HG02884 (cell line): ENCODE data around the gene FNDC10.
"Not testable (repeated sequence)": the region's sequence is repeated elsewhere in the genome, so short reads cannot be mapped to it uniquely, and the experiment has no call there.

Experiments
- ATAC-seq: cut with Tn5 transposase; IDR thresholded peaks from one replicate; pipeline ENCODE4 v1.9.1; 2021; ENCODE audit warnings: mild to moderate bottlenecking, moderate library complexity; ENCODE audit not compliant: unreplicated experiment

The FNDC10 gene

DNA sequence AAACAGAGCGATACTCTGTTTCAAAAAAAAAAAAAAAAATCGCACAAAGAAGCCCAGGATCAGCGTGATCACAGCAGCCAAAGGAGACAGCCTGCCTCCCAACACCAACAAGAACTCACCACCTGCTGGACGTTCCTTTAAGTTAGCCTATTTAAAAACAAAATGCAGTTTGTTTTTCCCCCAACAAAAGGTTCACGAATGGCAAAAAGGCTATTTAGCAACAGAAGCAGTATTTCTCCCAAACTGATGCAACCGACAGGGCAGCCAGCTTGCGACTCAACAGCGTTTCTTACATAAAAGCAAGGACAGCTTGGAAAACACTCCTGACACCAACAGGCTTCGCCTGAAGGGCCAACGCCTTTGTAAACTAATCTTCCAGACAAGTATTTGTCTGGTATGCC, 32.0 kb downstream of the FNDC10 start:
- no peak for ATAC-seq

DNA sequence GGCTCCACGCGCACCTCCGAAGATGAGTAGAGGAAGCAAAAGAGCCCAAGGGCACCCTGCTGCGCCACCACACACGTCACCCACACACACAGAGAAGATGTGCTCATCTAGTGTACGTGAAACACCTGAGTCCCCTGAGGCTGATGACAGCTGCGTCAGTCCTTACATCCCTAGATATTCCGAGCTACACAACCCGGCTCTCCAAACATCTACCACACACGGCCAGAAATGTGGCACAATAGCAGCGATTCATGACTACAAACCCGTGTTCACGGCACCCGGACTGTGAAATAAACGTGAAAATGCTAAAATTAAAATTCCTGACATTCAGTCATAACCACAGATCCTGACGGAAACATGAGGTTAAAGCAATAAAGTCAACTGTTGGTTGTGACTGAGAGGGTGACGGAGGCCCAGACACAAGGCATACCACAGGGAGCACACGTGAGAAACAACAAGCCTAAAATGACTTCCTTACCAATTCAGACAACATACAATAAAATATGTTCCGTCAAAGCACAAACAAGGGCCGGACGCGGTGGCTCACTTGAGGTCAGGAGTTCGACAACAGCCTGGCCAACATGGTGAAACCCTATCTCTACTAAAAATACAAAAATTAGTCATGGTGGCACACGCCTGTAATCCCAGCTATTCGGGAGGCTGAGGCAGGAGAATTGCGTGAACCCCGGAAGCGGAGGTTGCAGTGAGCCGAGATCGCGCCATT, 32.6 kb downstream of the FNDC10 start:
- ATAC-seq = no peak

DNA sequence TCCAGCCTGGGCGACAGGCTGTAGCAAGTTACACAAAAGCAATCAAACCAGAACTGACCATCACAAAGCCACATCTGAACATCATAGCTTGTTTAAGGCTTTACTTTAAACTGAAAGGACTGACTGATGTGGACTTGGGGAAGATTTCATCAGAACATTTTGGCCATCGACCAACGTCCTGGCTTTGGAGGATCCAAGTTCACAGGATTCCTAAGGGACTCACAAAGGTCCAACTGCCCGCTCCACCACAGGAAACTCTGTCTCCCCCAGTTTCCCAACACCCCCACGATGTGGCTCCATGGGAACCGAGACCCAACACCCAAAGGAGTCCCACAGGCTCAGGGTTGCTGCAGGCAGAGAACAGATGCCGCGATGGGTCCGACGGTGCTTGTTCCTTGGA, 34.6 kb downstream of the FNDC10 start:
- no peak for ATAC-seq

DNA sequence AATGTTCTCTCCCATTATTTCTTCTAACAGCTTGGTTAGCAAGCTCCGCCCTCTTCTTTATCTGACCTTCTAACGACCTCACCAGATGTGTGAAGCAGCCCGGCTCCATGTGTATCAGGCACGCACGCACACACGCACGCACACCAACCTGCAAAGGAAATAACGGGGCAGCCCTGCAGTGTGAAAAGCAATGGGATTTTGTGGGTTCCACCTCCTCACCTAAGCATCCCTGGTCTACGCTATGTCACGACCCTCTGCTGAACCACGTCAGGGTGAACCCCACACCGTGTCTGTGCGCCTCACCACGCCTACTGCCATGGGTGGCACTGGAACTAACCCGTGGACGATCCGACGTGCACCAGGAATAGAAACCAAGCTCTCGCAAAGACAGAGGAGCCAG, 35.7 kb downstream of the FNDC10 start:
- no peak for ATAC-seq

DNA sequence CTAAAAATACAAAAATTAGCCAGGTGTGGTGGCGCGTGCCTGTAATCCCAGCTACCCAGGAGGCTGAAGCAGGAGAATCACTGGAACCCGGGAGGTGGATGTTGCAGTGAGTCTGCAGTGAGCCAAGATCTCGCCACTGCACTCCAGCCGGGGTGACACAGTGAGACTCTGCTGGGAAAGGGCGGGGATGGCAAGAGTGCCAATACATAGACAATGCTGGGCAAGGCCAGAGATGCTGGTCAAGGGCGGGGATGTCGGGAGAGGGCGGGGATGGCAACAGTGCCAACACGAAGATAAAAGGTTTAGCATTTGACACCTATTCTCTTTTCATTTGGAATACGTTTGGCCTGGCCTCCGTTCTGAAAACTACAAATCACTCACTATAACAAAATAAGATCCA, 36.2 kb downstream of the FNDC10 start:
- no peak for ATAC-seq

DNA sequence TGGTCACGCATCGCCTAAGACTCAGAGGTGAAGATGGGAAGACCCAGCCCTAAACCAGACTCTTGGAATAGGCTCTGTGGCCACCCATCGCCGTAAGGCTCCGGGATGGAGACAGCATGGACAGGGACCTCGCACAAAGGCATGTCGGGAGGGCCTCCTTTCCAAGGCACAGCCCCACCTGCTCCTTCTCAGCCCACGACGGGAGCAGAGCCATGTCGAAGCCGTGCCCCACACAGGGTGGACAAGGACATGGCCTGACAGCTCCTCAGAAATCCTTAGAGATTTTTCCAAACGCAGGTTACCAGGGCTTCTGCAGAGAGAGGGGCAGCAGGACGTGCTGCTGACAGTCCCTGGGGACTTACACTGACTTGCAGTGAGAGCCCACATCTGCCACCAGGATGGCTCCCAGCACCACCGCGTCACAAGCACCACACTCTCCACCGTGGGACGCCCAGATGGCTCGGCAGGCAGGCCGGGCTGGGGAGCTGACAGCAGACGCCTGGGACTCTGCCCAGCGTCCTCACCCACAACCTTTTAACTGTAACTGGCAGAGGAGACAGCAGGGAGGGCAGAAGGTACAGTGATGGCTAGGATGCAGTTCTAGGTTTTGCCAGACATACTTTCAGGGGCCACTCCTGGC, 37.3 kb downstream of the FNDC10 start:
- ATAC-seq = no peak

DNA sequence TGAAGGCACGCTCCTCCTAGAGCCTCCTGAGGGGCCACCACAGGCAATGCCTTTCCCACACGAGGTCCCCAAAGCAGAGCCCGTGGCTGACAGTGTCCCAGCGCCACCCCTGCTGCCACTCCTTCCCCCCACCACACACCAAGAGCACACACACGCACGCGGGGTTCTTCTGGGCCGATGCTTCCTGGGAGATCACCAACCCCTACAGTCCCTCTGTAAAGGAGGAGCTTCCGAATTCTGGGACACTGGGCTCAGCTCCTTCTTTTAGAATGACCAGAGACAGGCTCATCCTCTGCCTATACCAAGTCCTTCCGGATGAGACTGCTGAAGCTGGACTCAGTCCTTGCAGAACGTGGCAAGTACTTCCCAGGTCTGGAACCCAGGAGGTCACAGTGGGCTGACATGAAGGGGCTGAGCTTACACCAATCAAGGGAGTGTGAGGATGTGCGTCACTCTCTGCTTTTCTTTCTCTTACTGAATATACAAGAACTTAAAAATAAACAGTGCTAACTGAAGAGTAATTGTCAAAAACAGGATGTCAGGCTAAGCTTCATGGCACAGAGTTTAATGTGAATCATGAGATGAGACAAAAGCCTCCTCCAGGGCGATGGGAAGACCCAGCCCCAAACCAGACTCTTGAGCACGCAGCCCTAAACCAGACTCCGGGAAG, 38.0 kb downstream of the FNDC10 start:
- no peak for ATAC-seq

DNA sequence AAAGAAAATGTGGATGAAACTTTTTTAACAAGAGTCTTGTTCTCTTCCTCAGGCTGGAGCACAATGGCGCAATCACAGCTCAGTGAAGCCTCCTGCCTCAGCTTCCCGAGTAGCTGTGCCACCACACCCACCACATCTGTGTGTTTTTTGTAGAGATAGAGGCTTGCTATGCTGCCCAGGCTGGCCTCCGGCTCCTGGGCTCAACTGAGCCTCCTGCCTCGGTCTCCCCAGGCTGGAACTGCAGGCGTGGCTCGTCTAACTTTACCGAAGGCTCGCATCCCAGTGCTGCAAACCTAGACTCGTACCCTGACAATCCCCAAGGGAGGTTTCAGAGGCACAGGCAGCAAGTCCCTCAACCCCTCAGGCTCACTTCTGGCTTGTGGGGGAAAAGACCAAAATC, 39.8 kb downstream of the FNDC10 start:
- ATAC-seq = no peak

DNA sequence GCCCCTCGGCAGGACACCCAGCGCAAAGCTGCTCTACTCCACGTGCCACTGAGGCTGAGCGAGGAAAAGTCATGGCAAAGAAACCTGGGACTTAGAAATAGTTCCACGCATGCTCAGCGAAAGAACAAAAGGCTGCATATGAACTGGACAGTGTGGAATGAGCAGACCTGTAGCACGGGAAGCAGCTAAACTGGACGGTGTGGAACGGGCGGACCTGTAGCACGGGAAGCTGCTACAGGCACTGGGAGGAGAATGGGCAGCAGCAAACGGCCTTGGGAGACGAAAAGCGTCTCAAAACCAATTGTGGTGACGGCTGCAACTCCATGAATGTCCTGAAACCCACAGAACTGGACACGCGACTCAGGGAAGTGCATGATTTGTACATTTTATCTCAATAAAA, 40.9 kb downstream of the FNDC10 start:
- ATAC-seq = no peak

DNA sequence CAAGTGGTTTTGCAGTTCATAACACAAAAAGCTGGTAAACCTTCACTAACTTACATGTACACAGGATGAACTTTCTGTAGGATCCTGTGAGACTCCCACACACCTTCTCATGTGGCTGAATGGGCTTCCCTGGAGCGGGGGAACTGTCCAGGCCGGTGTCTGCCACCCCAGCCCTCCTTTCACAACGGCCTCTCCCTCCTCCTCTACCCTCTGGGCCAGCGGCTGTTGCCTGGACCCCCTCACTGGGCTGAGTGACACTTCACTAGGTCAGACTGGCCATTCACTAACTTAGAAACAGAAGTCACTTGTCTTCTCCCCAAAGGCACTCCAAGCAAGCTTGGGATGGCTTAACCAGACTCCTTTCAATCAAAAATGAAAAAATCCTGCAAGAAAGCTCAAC, 41.3 kb downstream of the FNDC10 start:
- no peak for ATAC-seq

DNA sequence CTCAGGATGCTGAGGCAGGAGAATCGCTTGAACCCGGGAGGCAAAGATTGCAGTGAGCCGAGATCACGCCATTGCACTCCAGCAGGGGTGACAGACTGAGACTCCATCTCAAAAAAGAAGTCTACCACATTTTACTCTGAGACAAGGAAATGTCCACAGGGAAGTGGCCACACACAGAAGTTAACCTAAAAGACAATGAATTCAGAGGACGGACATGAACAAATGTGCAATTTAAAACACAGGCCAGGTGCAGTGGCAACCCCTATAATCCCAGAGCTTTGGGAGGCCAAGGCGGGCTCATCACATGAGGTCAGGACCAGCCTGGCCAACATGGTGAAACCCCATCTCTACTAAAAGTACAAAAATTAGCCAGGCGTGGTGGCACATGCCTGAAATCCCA, 42.2 kb downstream of the FNDC10 start:
- ATAC-seq = not testable (repeated sequence)

DNA sequence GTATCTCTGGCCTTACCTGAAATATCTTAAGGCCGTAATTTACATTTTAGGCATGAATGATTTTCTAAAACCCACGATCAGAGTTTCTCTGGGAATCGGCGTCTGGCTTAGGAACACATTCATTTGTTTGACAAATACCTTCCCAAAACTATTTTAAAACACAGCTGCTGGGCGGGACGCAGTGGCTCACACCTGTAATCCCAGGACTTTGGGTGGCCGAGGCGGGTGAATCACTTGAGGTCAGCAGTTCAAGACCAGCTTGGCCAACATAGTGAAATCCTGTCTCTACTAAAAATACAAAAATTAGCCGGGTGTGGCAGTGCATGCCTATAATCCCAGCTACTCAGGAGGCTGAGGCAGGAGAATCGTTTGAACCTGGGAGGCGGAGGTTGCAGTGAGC, 43.0 kb downstream of the FNDC10 start:
- not testable (repeated sequence) for ATAC-seq

DNA sequence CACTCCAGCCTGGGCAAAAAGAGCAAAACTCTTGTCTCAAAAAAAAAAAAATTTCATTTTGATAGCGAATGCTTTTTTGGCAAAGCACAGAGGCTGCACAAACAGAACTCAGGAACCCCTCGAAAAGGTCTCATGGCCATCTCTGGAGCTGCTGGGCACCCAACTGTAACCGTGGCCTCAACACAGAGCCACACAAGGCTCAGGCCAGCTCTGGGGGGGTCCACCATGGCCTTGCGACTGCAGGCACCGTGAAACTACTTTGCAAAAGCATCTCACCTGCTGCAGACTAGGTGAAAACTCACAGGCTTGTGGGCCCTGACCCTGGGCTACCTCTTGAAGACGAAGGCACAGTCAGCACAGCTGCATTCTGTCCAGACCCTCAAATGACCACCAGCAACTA, 43.4 kb downstream of the FNDC10 start:
- no peak for ATAC-seq

DNA sequence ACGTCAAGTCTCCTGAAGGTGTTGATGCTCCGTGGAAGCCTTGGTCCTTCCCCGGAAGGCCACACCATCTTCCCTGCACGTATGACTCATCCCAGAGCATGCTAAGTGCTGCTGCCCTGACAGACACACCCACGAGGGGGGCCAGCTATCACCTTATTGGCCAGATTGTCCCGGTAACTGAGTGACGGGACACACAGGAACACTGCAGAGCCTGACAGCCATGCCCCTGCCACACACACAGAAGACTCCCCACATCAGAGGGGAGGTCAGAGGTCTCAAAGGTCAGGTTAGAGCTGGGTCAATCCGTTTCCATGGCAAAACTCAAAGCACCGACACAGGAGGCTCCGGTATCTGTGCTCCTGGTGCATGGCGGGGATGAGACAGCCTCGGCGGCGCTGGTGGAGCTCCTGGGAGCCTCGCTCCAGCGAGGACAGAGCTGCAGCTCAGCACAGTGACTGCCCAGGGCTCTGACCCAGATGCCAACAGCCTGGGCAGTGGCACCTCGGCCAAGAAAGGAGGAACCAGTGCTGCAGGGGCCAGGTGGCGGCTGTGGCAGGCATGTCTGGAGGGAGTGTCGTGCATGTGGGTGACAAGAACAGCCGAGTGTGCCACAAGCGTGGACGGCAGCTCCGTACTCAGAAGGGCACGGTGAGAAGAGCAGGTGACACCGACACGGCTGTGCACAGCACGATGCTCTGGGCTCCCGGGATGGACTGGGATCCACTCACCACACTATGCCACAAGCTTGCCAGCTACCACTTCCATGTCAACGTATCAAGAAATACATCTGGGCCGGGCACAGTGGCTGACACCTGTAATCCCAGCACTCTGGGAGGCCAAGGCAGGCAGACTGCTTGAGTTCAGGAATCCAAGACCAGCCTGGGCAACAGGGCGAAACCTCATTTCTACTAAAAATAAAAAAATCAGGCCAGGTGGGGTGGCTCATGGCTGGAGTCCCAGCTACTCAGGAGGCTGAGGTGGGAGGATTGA, 44.7 kb downstream of the FNDC10 start:
- ATAC-seq = no peak

DNA sequence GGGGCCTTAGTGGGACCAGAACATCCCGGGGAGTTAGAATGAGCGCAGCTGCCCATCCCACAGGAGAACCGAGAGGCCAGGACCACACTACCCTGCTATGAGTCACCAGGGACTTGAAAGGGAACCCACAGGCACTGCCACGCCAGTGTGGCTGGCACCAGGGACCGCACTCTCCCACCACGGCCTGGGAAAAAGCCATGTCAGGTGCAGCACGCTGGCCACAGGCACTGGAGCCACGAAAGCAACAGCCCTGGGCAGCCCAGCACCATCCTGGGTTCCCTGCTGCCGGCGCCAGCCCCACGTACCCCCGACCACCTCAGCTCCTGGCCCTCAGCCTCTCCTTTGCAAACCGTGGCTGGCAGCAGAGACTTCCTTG, 45.4 kb downstream of the FNDC10 start:
- no peak for ATAC-seq

DNA sequence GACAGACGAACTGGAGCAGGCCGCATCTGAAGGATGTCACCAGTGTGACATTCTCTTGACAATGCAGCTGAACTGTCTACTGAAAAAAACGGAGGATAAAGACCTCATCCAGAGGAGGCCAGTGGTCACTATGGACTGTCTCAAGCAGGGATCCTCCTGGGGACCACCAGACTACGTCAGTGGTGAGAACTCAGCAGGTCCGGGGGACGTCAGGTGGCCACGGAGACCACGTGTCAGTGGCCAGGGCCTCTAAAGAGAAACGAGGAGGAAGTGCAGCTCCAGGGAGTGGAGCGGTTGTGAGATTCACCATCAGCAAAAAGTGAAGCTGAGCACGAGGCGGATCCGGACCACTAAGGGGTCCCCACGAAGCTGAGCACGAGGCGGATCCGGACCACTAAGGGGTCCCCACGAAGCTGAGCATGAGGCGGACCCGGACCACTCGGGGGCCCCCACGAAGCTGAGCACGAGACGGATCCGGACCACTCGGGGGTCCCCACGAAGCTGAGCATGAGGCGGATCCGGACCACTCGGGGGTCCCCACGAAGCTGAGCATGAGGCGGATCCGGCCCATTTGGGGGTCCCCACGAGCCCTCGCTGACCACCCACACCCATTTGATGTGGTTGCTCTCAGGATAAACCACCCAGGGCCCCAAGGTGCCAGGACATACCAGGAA, 46.0 kb downstream of the FNDC10 start:
- ATAC-seq = no peak

DNA sequence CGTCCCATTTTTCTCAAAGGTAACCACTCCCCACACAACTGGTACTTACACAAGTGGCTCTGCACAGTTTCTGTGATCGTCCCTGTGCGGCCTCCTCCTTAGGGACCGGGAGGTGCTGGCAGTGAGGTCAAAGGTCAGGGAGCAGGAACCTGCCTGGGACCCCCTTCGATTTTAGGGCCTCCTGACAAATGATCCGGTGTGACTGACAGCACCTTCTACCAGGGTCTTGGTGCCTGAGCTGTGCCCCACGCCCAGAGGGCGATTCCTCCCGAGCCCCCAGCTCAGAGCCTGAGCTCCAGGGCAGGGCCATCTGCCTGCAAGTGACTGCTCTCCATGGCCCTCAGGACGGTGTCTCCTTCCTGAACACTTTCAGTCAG, 47.7 kb downstream of the FNDC10 start:
- no peak for ATAC-seq

DNA sequence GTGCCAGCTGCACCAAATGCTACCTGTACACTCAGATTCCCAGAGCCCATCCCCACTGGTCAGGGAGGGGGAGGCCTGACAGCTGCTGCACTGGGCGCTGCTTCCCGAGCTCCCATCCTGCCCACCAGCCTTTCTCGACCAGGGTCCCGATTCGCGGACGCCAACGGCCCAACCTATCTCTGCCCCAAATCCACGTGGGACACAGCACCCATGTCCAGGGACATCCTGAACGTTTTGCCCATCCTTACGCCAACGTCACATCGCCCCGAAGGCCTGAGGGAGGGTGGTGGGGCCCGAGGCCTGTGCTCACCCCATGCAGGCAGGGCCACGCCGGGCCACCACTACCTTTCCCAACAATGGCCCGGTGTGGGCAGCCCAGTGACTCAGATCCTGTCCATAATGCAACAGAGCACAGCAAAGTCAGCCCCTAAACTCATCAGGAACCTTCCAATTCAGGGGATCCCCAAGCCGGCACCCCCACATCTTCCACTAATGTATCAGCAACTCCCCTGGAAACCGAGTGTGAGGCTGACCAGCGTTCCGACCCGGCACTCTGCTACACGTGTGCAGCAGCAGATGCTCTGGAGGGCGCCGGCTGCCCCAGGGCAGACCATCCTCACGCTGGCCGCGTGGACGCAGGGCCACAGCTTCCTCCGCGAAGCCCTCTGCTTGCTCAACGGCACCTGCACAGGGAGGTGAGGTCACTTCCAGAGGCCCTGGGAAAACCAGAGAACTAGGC, 48.2 kb downstream of the FNDC10 start:
- ATAC-seq = no peak

DNA sequence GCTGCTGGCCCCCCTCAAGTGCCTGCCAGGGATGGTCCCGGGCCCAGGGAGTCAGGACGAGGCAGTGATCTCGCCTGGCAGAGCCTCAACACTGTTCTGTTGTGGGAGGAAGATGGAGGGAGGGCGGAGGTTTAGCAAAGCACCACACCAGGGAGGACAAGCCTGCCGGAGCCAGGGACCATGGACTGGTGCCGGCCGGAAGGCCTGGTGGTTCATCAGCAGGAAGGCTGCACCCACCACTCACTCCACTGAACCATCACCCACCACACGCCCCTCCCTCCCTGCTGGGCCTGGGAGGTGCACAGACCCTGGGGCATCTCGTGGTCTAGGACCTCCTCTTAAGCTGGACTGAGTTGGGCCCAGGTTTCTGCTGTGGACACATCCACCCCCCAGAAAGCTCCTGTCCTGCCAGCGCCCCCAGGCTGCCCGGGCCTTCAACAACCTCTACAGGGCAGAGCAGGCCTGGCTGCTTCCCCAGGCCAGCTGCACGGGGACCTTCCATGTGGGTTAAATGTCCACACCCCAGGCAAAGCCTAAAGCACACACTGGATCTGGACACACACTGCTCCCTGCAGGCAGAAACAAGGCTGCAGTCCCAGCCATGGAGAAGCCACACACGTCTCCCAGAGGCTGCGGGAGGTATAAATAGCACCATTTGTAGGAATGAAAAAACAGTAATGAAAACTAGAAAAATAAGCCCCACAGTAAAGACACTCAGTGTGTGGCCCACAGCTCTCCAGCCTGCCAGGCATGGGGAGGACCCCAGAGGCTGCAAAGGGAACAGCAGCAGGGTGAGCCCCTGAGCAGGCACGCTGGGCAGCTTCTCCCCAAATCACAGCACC, 49.1 kb downstream of the FNDC10 start:
- ATAC-seq = no peak
